NCI-H2107 treated with DMSO at 0.1 percent for 48 hours (cell line): Measurements from ENCODE around the gene EGR4.
A peak's percentile ranks its signal among the peaks of the same experiment; 100 is the strongest.

Experiments used
- DNase-seq: peaks from one replicate; lab custom pipeline; 2025; ENCODE audit not compliant: unreplicated experiment; lab: John Stamatoyannopoulos, UW

Gene EGR4

DNA sequence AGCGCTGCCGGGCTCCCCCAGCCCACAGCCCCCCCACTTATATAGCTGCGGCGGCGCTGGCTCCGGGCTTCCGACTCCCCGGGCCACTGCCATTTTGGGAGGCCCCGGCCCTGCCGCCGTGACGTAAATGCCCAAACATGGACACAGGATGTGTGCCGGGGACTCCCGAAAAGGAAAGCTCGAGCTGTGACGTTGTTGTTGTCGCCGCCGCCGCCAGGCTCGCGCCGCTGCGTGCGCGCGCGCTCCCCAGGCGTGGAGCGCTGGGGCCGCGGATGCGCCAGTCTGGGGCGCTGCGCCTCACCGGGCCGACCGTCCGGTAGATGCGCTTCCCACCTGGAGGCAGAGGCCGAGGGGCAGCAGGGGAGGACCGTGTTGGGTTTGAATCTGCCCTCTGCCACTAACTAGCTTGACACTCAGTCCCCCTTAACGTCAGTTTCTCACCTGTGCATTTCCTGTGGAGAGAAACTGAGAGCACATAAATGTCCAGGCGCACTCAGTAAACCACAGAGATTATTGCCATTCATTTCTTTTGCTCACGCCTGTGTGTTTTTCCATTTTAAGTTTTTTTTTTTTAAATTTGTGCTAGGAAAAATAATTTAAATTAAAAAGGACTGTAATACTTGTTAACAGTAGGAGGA lies at the start of gene EGR4:
TSS of gene EGR4 (minus strand) at position 15 of the 638 bp plus-strand sequence. CDS start 231 bp downstream, outside the sequence.
- peak; percentile 56 for DNase-seq

DNA sequence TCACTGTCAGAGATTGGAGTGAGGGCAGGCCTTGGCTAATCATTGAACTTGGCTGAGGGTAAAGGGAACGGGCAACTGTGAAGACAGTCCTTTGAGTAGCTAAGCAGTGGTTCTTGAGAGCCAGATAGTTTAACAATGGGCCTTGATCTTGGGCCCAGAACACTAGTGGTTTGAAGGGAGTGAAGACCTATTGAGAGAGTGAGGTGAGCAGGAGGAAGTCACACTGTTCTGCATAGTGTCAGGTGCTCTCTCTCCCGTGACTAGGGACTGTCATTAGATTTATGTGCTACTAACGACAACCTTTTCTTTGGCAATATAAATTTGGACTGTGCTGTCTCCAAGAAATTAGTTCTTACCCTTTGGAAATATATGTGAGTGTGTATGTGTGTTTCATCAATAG lies 47.7 kb upstream of the EGR4 start:
- DNase-seq: no peak

DNA sequence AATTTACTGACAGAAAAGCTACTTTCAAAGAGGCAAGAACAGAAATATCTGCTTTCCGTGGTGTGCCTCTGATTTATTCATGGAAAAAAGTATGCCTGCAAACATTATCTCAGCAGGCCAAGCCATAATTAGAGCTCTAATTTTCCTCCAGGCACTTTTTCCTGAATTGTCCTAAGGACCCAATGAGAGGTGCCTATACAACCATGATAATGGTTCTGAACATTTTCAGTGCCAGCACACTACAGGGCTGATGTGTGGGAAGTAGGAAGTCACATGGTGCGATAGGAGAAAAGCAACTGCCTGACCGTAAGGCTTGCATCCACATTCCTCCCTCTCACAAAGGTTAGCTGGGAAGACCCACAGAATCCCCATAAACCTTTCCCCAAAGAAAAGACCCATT lies 45.9 kb upstream of the EGR4 start:
- DNase-seq: no peak

DNA sequence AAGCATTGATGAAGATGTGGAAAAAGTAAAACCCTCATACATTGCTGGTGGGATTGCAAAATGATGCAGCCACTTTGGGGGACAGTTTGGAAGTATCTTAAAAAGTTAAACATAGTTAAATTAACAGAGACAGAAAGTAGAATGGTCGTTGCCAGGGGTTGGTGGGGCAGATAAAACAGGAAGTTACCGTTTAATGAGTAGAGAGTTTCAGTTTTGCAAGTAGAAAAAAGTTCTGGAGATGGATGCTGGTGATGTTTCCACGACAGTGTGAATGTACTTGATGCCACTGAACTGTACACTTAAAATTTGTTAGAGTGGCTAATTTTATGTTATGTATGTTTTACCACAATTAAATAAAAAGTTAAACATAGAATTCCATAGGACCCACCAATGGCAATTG lies 44.5 kb upstream of the EGR4 start:
- DNase-seq: no peak

DNA sequence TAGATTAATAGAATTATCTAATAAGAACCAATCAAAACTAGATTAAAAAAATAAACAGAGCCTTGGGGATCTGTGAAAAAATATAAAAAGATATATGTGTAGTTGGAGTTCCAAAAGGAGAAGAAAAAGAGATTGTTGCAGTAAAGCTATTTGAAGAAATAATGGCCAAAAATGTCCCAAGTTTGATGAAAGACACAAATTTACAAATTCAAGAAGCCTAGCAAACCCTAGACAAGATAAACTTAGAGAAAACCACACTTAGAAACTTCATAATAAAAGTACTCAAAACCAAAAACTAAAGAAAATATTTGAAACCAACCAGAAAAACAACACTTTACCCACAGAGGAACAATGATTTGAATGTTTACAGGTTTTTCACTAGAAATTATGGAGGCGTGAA lies 41.3 kb upstream of the EGR4 start:
- DNase-seq: no peak

DNA sequence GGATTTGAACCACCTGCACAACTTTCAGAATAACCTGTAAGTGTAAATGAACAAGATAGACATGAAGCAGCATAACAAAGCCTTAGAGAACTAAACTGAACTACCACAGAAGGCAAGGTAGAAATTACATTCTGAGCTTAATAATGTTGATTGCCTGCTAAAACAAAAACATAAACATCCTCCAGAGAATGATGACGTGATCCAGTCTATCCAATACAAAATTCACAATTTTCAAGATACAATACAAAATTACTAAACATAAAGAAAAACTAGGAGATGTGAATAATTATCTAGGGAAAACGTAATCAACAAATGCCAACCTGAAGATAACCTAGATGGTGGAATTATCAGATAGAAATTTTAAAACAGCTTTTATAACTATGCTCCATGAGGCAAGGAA lies 40.7 kb upstream of the EGR4 start:
- DNase-seq: no peak

DNA sequence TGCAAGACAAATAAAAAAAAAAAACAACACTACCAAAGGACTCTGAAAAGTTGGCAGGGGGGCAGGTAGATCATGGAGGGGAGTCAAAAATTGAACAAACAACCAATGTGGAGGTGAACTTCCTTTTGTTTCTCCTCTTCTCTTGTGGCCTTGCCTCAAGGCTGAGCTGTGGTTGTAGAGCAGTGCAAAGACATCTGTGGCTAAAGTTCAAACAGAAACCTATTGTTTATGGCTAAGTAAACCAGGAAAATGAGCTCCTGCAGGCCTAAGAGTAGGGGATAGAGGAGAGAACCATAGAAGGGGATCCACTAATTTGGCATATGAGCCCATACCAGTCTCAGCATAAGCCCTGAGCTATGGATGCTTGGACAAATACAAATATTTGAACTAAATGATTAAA lies 40.2 kb upstream of the EGR4 start:
- DNase-seq: no peak

DNA sequence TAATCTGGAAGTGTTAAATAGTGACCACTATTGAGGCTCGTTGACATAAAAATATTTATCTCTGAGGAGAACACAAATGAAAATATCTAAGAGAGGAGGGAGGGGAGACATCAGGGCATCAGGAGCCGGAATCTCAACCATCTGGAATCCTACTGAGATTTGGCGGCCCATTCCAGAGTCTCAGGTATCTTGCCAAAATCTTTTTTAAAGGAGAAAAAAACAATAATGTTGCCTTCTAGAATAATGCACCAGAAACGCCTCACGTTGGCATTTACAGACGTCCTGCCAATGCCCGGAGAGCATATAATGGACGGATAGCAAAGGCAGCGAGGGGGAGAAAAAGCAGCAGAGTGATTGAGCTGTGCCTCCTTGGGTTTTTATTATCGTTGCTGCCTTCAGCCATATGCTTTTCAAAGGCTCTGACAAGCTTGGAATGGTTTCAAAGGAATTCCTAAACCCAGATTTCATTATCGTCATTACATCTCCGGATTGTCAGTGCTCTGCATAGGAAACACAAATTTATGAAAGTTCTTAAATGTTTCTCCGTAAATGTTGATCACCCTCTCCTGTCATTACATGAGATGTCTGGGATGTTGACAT lies 30.9 kb upstream of the EGR4 start:
- DNase-seq: no peak

DNA sequence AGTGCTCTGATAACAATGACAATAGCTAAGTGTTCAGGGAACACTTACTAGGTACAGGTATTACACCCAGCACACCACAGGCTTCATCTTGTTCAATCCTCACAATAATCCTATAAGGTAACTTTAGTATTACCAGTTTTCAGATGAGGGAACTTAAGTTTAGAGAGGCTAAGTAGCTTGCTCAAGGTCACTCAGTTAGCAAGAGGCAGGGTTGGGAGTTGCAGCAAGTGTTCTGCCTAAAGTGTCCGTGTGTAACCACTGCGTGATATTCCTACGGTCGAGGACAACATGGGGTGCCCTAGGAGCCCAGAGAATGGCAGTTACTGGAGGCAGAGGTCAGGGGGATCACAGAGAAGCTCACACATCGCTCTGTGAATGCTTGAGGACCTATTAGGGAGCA lies 30.2 kb upstream of the EGR4 start:
- no peak for DNase-seq

DNA sequence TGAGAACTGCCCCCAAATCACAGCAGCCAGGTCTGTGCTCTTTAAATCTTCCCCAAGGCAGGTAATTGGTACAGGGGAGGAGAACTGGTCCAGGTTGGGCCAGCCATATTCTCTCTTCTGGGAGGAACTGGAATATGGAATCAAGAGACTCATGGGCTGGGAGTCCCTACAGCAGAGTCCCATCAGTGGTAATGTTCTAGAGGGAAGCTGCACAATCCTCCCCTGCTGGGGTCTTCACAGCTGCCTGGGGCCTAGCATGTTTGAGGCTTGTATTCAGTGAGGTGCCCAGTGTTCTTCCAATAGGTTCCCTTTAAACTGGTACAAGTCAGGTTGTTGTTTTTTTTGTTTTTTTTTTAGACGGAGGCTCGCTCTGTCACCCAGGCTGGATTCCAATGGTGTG lies 21.1 kb upstream of the EGR4 start:
- no peak for DNase-seq

DNA sequence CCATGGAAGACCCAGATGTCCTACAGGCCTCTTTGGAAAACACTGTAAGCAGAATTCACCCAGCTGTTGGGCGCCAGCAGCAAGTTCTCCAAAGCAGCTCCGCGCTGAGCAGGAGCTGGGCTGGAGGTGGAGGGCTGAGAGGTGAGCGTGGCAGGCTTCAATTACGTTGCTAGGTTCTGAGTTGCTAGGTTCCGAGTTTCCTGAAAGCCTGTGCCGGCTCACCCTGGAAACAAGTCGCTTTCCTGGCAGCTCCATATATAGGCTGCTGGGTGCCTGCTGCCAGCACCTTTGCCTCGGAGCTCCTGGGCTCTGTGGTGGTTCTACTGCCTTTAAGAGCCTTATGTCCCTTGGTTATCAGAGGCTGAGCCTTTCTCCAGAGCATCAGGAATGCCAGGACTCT lies 14.4 kb upstream of the EGR4 start:
- peak; percentile 5 for DNase-seq

DNA sequence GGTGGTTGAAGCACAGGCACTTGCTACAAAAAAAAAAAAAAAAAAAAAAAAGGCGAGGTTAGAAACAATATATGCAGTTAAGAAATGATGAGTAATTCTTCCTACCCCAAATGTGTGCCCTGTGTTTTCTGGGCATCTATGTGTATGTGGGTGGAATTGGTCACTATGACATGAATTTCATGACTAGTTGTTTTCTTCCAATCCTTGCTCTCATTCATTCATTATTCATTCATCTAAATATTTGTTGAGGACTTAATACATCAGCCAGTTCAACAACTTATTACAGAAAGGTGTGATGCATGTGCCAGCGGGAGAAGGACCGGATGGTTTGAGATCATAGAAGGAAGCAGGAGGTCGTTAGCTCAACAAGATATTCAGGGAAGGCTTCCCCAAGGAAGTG lies 8.3 kb upstream of the EGR4 start:
- DNase-seq: no peak

DNA sequence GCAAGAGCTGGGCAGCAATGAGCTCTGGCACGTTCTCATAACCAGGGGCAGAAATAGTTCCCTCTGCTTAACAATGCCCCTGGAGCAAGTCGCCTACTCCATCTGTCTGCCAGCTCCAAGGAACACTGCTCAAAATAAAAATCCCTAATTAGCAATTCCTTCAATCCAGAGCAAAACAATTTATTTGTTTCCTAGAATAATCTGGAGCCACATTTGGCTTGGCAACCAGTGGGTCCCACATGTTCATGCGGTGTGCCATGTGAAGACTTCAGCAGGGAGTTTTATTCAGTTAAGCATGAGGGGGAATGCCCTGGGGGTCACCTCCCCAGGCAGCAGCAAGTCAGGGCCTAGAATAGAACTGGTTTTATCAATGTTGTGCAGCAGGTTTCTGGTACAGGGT lies 7.6 kb upstream of the EGR4 start:
- DNase-seq: no peak

DNA sequence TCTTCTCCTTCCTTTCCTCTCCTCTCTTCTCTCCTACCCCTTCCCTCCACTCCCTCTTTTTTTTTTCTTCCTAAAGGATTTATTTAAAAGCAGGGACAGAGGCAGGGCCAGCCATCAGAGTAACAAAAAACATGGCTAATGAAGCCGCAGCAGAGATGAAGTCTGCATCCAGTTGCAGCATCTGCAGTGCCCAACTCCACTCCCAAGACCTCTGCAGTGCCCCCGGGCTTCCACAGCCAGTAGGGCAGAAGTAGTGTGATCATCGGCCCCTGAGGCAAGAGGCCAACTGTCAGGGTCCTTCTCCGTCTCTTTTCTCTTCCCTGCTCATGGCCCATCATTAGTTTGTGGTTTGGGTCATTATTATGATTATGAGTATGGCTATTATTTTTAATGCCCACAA lies 4.2 kb upstream of the EGR4 start:
- no peak for DNase-seq

DNA sequence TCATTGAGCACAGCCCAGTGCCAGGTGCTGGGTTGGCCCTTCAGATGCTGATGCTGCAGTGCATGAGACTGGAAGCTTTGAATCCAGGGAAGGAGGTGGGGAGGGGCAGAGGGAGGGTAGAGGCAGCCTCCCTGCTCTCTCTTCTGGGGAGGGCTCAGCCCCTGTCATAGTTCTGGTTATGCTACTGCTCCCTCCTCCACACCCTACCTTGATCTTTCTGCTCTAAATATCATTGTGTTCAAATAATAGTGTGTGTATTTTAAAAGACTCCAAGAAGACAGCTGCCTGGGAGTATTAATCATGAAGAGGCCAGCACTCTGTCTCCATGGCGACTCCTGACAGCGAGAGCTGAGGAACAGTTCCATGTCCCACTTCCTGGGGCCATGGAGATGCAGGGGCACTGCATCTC lies 3.8 kb upstream of the EGR4 start:
- DNase-seq: peak; percentile 39

DNA sequence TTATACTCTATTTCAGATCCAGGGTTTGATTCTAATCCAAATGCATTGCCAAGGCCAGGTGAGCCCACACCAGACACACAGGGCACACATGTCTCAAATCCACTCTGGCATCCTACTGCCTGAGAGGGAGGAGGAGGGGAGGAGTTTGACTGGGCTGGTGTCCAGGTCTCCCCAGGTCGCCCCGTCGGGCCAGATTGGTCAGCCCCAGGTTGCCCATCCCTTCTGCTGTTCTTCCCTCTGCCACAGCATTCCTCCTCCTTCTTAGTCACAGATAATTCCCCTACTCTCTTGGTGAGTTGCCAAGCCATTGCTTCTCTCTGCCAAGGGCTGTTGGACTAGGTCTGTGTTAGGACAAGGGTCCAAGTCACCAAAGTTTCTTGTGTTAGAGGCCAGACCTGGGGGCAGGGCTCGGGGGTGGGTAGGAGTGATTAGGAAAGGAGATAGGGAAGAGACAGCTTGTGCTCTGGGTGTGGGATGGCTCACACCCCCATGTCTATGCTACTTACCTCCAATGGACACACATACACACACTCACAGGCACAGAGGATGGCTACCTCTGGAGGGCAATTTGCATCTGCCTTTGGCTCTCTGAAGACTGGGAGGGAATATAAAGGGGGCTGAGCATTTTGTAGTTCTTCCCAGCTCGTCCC lies 2.5 kb upstream of the EGR4 start:
- no peak for DNase-seq

DNA sequence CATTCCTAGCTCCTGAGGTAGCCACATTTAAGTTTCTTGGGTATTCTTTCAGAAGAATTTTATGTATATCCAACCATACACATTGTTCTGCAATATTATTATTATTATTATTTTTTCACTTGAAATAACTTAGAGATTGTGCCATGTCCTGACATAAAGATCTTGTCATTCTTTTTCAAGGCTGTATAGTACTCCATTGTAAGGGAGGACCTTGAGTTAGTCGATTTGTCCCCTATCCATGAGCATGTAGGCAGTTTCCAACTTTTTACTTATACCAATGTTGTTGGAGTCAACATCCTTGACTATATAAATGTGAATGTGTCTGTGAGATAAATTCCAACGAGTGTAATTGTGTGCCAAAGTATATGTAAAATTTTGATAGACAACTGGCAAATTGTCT lies 891 bp upstream of the EGR4 start:
- no peak for DNase-seq

DNA sequence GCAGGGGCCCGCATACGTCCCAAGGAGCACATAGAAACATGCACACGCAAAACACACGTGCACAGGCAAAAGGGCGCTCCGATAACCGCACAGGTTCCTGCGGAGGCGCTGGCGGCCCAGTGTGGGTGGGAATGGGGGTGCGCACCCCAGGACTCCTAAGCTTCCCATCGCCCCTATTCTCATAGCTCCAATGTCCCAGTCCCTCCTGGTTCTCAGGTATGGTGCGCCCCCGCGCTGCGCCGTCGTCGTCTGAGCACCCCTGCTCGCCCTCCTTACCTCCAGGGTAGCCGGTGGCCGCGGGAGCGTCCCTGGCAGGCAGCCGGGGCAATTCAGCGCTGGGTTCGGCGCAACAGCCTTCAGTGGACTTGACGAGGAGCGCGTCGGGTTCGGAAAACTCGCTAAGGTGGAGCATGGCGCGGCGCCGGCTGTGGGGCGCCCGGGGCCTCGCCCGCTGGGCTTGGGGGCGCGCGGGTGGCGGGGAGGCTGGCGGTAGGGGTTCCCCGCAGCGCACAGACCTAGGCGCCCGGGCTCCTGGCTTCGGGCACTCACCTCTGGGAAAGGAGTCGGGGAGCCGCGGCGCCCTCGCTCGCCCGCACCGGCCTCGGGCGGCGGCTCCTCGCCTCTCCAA lies 328 bp downstream of the EGR4 start:
- no peak for DNase-seq

DNA sequence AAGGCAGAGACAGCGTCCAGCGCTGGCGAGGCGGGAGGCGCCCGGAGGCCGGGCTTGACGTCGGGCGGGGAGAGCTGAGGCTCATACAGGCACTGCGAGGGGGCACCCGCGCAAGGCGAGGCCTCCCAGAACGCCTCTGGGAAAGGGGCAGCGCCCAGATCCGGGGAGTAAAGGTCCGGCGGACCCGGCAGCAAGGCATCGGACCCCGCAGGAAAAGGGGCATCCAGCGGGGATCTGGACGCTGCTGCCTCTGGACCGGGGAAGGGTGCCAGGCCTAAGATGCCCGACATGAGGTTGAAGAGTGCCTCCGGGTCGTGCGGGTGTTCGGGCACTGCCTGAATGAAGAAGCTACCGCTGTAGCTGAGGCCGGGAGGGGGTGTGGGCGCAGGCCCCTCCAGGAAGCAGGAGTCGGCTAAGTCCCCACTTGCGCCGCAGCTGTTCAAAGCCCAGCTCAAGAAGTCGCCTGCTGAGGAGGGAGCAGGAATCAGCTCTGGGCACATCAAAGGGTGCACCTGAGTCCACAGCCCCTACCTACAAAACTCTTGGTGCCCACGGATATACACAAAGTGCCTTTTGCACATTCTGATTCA lies 937 bp downstream of the EGR4 start:
- DNase-seq: no peak

DNA sequence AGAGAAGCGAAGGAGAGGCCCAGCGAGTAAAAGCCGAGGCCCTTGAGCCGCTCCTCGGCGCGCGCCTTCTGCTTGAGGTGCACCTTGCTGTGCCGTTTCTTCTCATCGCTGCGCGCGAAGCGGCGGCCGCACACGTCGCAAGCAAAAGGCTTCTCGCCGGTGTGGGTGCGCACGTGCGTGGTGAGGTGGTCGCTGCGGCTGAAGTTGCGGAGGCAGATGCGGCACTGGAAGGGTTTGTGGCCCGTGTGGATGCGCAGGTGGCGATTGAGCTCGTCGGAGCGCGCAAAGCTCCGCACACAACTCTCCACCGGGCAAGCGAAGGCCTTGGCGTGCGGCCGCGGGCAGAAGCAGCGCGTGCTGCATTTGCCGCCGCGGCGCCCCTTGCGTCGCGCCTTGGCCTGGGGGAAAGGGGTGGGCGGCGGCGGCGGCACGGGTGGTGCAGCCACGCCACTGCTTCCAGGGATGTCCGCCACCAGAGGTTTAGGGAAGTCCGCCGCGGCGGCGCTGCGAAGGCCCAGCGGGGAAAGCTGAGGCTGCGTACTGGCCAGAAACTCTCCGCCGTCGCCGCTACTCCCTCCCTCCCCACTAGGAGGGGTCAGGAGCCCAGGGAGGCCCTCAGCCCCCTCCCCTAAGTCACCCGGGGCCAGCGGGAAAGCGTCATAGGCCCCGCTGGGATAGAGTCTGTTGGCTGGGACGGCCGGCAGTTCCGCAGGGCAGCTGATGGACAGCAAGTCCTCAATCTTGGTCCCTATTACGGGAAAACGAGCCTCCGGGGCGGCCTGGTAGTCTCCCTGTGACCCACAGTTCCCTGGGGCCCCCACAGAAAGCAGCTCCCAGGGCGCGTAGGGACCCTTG lies 1.7 kb downstream of the EGR4 start:
- DNase-seq: no peak

DNA sequence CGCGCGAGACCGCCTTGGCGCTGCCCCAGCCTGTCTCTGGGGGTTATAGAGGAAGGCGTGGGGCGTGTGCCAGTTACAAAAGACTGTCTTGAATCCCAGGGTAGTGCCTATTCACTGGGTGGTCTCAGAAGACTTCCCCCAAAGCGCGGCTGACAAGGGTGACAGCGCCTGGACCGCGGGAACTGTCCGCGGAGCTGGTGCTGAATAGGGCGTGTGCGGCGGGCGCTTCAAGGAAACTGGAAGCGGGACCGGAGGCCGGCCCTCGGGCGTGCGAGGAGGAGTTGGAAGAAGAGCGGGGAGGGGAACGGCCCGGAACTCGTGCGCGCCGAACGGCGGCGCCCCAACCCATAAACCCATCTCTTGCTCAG lies 2.3 kb downstream of the EGR4 start:
- no peak for DNase-seq
